Measurements from ENCODE around the gene G3BP2. TPM values are rescaled to one million over a fixed set of nuclear protein-coding genes. Genes with fewer than 3 reads are reported as not detected.

G3BP2 gene
- total and polyA plus RNA-seq, 10 of the 15 experiments (the other 5 are each of a cell fraction or from before 2014, with no cell fraction given): 22.2 to 176 (median 102) TPM

DNA sequence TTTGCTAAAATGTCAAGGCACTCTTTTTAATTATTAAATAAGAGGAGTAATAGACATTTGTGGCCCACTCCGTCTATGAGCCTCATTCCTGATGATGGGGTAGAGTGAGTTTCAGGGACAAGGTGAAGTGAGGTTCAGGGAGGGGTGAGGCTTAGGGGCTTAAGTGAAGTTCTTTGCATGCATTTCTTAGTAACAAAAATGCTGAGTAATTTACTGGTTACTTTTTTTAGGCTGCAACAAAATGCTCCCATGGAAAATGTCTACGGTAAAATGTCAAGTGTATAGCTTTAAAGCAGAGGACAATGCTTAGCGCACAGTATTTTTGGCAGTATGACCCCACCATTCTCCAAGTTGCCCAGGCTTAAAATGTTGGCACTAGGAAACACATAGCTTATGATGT lies 49.2 kb upstream of the G3BP2 start:
- H4K20me1 ChIP-seq (ENCODE audit: control insufficient read depth, insufficient read depth): no peaks in the 10 kb centered on the region
- DNase-seq (ENCODE audit: low read depth, low spot score): no peak
- no peak overlapping the region for H3K9ac ChIP-seq (ENCODE audit: control insufficient read depth, insufficient read depth, low read length)
- H3K4me1 ChIP-seq (ENCODE audit: control insufficient read depth, insufficient read depth, low read length): peaks cover 8% of the 10 kb centered on the region
- no peak for FAIRE-seq
- no peaks in the 10 kb centered on the region for H3K9me3 ChIP-seq (replicated peaks; ENCODE audit: control insufficient read depth, insufficient read depth, low read length)
- H3K79me2 ChIP-seq (ENCODE audit: control insufficient read depth, insufficient read depth, low read length): peaks cover 38% of the 10 kb centered on the region
- POLR2A ChIA-PET: interaction anchor here (1.1 to 4.1 kb wide), 3 partner anchors 9 to 208 kb away, joined by 5 to 72 read pairs (median 22); partner anchors contain the start of genes G3BP2, RCHY1 and THAP6
- BruUV-seq (replicated peaks): no TSS peak
- SMC1A ChIA-PET (ENCODE audit: uncharacterized antibody, unreplicated experiment): interaction anchor here (0.6 to 6.9 kb wide), 8 partner anchors 13 to 840 kb away, joined by 3 to 98 read pairs (median 6); partner anchors contain the start of gene G3BP2
- in situ Hi-C loops (cut with MboI): no loop called here
- intact Hi-C loops (cut with micrococcal nuclease; ENCODE audit: unreplicated experiment): no loop called here
- ATAC-seq: no peak
- WGBS (ENCODE audit: insufficient coverage, insufficient replicate concordance, low lambda C conversion rate, missing lambda C conversion rate): 62% methylated on average over 3 of the region's 3 CpGs
- no peak overlapping the region for H3K4me3 ChIP-seq
- no peak overlapping the region for H3K27ac ChIP-seq (ENCODE audit: control insufficient read depth, insufficient read depth)
- CTCF ChIA-PET: interaction anchor here (0.5 to 4.8 kb wide), 11 partner anchors 10 to 141 kb away, joined by 3 to 40 read pairs (median 7); partner anchors contain the start of gene G3BP2
- TF ChIP-seq EZH2 (IDR thresholded peaks at IDR 0.05; ENCODE audit: borderline replicate concordance, control insufficient read depth, low read depth, low read length) (no peak), POLR2AphosphoS2 (IDR thresholded peaks at IDR 0.05; ENCODE audit: low read depth, low read length) (no peak), PAX8 (IDR thresholded peaks at IDR 0.05) (no peak), PML (IDR thresholded peaks at IDR 0.05; ENCODE audit: low read length) (no peak), SMARCA5 (IDR thresholded peaks at IDR 0.05) (no peak), CBX3 (IDR thresholded peaks at IDR 0.05; ENCODE audit: borderline replicate concordance, low read depth) (no peak), SIX5 (IDR thresholded peaks at IDR 0.05; ENCODE audit: low read depth, low read length, severe bottlenecking) (no peak), HDGF (IDR thresholded peaks at IDR 0.05) (no peak), SMAD5 (IDR thresholded peaks at IDR 0.05; ENCODE audit: low read depth) (no peak), MYC (IDR thresholded peaks at IDR 0.05; ENCODE audit: insufficient read depth, insufficient read length, insufficient replicate concordance, low read length, severe bottlenecking) (no peak), NFYA (IDR thresholded peaks at IDR 0.05; ENCODE audit: borderline replicate concordance, low read depth, low read length) (no peak), SMC3 (IDR thresholded peaks at IDR 0.05; ENCODE audit: borderline replicate concordance, low read length) (no peak), TAF1 (IDR thresholded peaks at IDR 0.05; ENCODE audit: borderline replicate concordance, low read depth, low read length) (no peak)
- TF ChIP-seq, protein P1, sequence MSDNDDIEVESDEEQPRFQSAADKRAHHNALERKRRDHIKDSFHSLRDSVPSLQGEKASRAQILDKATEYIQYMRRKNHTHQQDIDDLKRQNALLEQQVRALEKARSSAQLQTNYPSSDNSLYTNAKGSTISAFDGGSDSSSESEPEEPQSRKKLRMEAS (IDR thresholded peaks at IDR 0.05; ENCODE audit: low read depth, low read length): no peak
- TF ChIP-seq, protein P2, sequence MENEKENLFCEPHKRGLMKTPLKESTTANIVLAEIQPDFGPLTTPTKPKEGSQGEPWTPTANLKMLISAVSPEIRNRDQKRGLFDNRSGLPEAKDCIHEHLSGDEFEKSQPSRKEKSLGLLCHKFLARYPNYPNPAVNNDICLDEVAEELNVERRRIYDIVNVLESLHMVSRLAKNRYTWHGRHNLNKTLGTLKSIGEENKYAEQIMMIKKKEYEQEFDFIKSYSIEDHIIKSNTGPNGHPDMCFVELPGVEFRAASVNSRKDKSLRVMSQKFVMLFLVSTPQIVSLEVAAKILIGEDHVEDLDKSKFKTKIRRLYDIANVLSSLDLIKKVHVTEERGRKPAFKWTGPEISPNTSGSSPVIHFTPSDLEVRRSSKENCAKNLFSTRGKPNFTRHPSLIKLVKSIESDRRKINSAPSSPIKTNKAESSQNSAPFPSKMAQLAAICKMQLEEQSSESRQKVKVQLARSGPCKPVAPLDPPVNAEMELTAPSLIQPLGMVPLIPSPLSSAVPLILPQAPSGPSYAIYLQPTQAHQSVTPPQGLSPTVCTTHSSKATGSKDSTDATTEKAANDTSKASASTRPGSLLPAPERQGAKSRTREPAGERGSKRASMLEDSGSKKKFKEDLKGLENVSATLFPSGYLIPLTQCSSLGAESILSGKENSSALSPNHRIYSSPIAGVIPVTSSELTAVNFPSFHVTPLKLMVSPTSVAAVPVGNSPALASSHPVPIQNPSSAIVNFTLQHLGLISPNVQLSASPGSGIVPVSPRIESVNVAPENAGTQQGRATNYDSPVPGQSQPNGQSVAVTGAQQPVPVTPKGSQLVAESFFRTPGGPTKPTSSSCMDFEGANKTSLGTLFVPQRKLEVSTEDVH (IDR thresholded peaks at IDR 0.05; ENCODE audit: low read depth, partially characterized antibody): no peak
- TF ChIP-seq, protein P3, sequence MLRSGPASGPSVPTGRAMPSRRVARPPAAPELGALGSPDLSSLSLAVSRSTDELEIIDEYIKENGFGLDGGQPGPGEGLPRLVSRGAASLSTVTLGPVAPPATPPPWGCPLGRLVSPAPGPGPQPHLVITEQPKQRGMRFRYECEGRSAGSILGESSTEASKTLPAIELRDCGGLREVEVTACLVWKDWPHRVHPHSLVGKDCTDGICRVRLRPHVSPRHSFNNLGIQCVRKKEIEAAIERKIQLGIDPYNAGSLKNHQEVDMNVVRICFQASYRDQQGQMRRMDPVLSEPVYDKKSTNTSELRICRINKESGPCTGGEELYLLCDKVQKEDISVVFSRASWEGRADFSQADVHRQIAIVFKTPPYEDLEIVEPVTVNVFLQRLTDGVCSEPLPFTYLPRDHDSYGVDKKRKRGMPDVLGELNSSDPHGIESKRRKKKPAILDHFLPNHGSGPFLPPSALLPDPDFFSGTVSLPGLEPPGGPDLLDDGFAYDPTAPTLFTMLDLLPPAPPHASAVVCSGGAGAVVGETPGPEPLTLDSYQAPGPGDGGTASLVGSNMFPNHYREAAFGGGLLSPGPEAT (IDR thresholded peaks at IDR 0.05; ENCODE audit: low read depth): no peak
- no peaks in the 10 kb centered on the region for H3K36me3 ChIP-seq (ENCODE audit: control insufficient read depth in 2 of 2, insufficient read depth in 2 of 2, low read length in 1 of 2)
- H3K4me2 ChIP-seq (ENCODE audit: control insufficient read depth, insufficient read depth): peak overlapping the region; percentile 98; the same call in 1 of the 2 replicates
- no peaks in the 10 kb centered on the region for H3K27me3 ChIP-seq (replicated peaks in 1 of 2; ENCODE audit: control insufficient read depth in 2 of 2, insufficient read depth in 2 of 2, low read length in 1 of 2)
- no peak overlapping the region for H2AFZ ChIP-seq (ENCODE audit: control insufficient read depth, low read depth, low read length)
- RAD21 ChIA-PET (ENCODE audit: unreplicated experiment): interaction anchor here (3.7 kb wide), 1 partner anchor 49 kb away, joined by 28 read pairs; the partner anchor contains the start of gene G3BP2
